CD14-positive monocyte (primary cell): ENCODE data around the gene SPAG9. TPM values are rescaled to one million over a fixed set of nuclear protein-coding genes. Genes with fewer than 3 reads are reported as not detected.

Experiments
- DNase-seq, 3 donors: peaks; one replicate each; pipeline ENCODE4 v3.0.0-alpha.2; 2011 to 2022
- H2AFZ ChIP-seq: 2 replicates; pipeline ENCODE4 v1.6.0; 2012; ENCODE audit warnings: mild to moderate bottlenecking, low read depth, low read length, inconsistent platforms; ENCODE audit not compliant: insufficient read depth, poor library complexity, severe bottlenecking
- H3K27ac ChIP-seq, 2 donors: 1 replicate in 1 of 2; 2 replicates in 1 of 2; pipeline ENCODE4 v1.5.1; 2012 to 2013; ENCODE audit warnings: low read length in 2 of 2, control low read depth in 1 of 2, inconsistent platforms in 1 of 2, low read depth in 1 of 2, mild to moderate bottlenecking in 1 of 2
- H3K27me3 ChIP-seq, 2 donors: one replicate each; pipeline versions ENCODE4 v1.6.0 to v1.6.1; 2011 to 2013; ENCODE audit warnings: low read length in 2 of 2; ENCODE audit not compliant: control insufficient read depth in 2 of 2, insufficient read depth in 2 of 2
- H3K36me3 ChIP-seq, 2 donors: replicated peaks in 1 of 2; 1 replicate in 1 of 2; 2 replicates in 1 of 2; pipeline versions ENCODE4 v1.5.1 to v1.6.1; 2012 to 2013; ENCODE audit warnings: low read length in 2 of 2, control low read depth in 1 of 2, inconsistent platforms in 1 of 2, mild to moderate bottlenecking in 1 of 2; ENCODE audit not compliant: insufficient read depth in 2 of 2, control insufficient read depth in 1 of 2
- H3K4me1 ChIP-seq, 2 donors: 1 replicate in 1 of 2; 2 replicates in 1 of 2; pipeline versions ENCODE4 v1.5.1 to v1.6.1; 2012 to 2013; ENCODE audit warnings: low read length in 2 of 2, control low read depth in 1 of 2, inconsistent platforms in 1 of 2, mild to moderate bottlenecking in 1 of 2, moderate library complexity in 1 of 2; ENCODE audit not compliant: insufficient read depth in 2 of 2, control insufficient read depth in 1 of 2
- H3K4me2 ChIP-seq: replicated peaks from 2 replicates; pipeline ENCODE3; 2012; ENCODE audit warnings: low read length, moderate library complexity, mild to moderate bottlenecking; ENCODE audit not compliant: poor library complexity, severe bottlenecking; ENCODE audit errors: extremely low read depth
- H3K4me3 ChIP-seq, 3 experiments: fragments of 200-600 bp in 1 of 3; sonication (generic) in 1 of 3; replicated peaks in 1 of 3; 1 replicate in 2 of 3; 2 replicates in 1 of 3; pipeline ENCODE4 v1.5.1; 2011 to 2013; ENCODE audit warnings: low read length in 3 of 3, mild to moderate bottlenecking in 3 of 3, control low read depth in 2 of 3, low read depth in 2 of 3, inconsistent platforms in 1 of 3, moderate library complexity in 1 of 3
- H3K79me2 ChIP-seq: 2 replicates; pipeline ENCODE4 v1.6.0; 2012; ENCODE audit warnings: mild to moderate bottlenecking, control low read depth, inconsistent platforms, low read length, moderate library complexity; ENCODE audit not compliant: insufficient read depth
- H3K9ac ChIP-seq: 2 replicates; pipeline ENCODE4 v1.6.0; 2017; ENCODE audit warnings: low read length, mild to moderate bottlenecking; ENCODE audit not compliant: insufficient read depth, poor library complexity, severe bottlenecking
- H3K9me3 ChIP-seq, 2 donors: replicated peaks in 1 of 2; 1 replicate in 1 of 2; 2 replicates in 1 of 2; pipeline versions ENCODE4 v1.5.1 to v1.6.1; 2012 to 2013; ENCODE audit warnings: low read length in 2 of 2, control low read depth in 1 of 2; ENCODE audit not compliant: control insufficient read depth in 1 of 2, insufficient read depth in 1 of 2
- H4K20me1 ChIP-seq: 2 replicates; pipeline ENCODE4 v1.6.0; 2012; ENCODE audit warnings: mild to moderate bottlenecking, low read length, control low read depth, moderate library complexity; ENCODE audit not compliant: insufficient read depth
- H3K27ac Mint-ChIP-seq, 7 donors: one replicate each; pipeline ENCODE4 v1.8.0; 2020; ENCODE audit warnings: mild to moderate bottlenecking in 7 of 7, mixed read lengths in 7 of 7, moderate library complexity in 6 of 7, inconsistent platforms in 2 of 7
- H3K27me3 Mint-ChIP-seq, 3 donors: one replicate each; pipeline ENCODE4 v1.8.0; 2021 to 2022; ENCODE audit warnings: low read depth in 3 of 3, mild to moderate bottlenecking in 3 of 3, mixed read lengths in 3 of 3, moderate library complexity in 3 of 3, inconsistent platforms in 1 of 3
- H3K36me3 Mint-ChIP-seq, 2 donors: one replicate each; pipeline ENCODE4 v1.8.0; 2020; ENCODE audit warnings: mixed read lengths in 2 of 2, inconsistent platforms in 1 of 2, mild to moderate bottlenecking in 1 of 2
- H3K4me1 Mint-ChIP-seq: one replicate; pipeline ENCODE4 v1.8.0; 2020; ENCODE audit warnings: mild to moderate bottlenecking, mixed read lengths
- H3K4me3 Mint-ChIP-seq, 2 donors: one replicate each; pipeline ENCODE4 v1.8.0; 2020; ENCODE audit warnings: mild to moderate bottlenecking in 2 of 2, mixed read lengths in 2 of 2, moderate library complexity in 1 of 2
- H3K9me3 Mint-ChIP-seq, 7 donors: one replicate each; pipeline ENCODE4 v1.8.0; 2020 to 2022; ENCODE audit warnings: mixed read lengths in 7 of 7, mild to moderate bottlenecking in 6 of 7, moderate library complexity in 6 of 7, inconsistent platforms in 2 of 7
- CTCF ChIP-seq: fragments of 200-600 bp; IDR thresholded peaks from one replicate; pipeline ENCODE4 v1.8.0; 2022; ENCODE audit warnings: antibody characterized with exemption, mild to moderate bottlenecking
- WGBS: methylation state at CpG from one replicate; pipeline ENCODE4 v1.1.5; 2013; ENCODE audit warnings: missing lambda C conversion rate; ENCODE audit not compliant: insufficient coverage; 5-methylcytosine and 5-hydroxymethylcytosine counted together
- intact Hi-C, 2 donors: fragments of 100-400 bp; cut with micrococcal nuclease; formaldehyde crosslinking; loops; one replicate each; pipeline versions ENCODE4 v1.15.0 to v1.15.1; 2023
- polyA plus RNA-seq, 3 donors: library from polyadenylated mRNA; depleted of rRNA in 1 of 3; unstranded in 2 of 3; stranded (reverse) in 1 of 3; fragments of 300-500 nt in 2 of 3; fragments of >200 nt in 1 of 3; fragmentation: Illumina TruSeq in 2 of 3; gene quantifications; 1 replicate in 2 of 3; 2 replicates in 1 of 3; pipeline ENCODE4 v1.2.3, GENCODE V29; 2012 to 2021

Gene SPAG9
- polyA plus RNA-seq, 3 donors, result 4.9 to 33.1 (median 8.5) TPM

- Histone ChIP-seq H3K9ac (no peak overlapping the region), H2AFZ (no peak overlapping the region), H3K4me3 (no peak overlapping the region), H3K4me2 (no peak overlapping the region), H3K4me1 (peaks cover 65 to 71% of the 10 kb centered on the region in 2 donors), H4K20me1 (no peaks in the 10 kb centered on the region), H3K79me2 (no peaks in the 10 kb centered on the region), H3K27me3 (no peaks in the 10 kb centered on the region), H3K9me3 (no peaks in the 10 kb centered on the region), H3K27ac (peak overlapping the region; percentile 37 to 58), H3K36me3 (no peaks in the 10 kb centered on the region)
- peak overlapping the region in 6 of 7 donors; percentile 84 to 96 (median 91) for H3K27ac Mint-ChIP-seq
- H3K27me3 Mint-ChIP-seq, result peaks cover 0 to 8% (median 1%) of the 10 kb centered on the region in 3 donors
- 100% methylated on average over 2 of the region's 4 CpGs for WGBS
- no peak overlapping the region for H3K4me3 Mint-ChIP-seq
- intact Hi-C loops, result no loop called here
- DNase-seq, result no peak
- no peak for TF ChIP-seq CTCF
- peaks cover 70% of the 10 kb centered on the region for H3K4me1 Mint-ChIP-seq
- peaks cover 0 to 7% (median 0%) of the 10 kb centered on the region in 7 donors for H3K9me3 Mint-ChIP-seq
- H3K36me3 Mint-ChIP-seq, result peaks cover 0 to 3% of the 10 kb centered on the region in 2 donors
These were observed 186.5 kb downstream of the SPAG9 start for GRCh38 chr17:50934161-50934560.

DNA sequence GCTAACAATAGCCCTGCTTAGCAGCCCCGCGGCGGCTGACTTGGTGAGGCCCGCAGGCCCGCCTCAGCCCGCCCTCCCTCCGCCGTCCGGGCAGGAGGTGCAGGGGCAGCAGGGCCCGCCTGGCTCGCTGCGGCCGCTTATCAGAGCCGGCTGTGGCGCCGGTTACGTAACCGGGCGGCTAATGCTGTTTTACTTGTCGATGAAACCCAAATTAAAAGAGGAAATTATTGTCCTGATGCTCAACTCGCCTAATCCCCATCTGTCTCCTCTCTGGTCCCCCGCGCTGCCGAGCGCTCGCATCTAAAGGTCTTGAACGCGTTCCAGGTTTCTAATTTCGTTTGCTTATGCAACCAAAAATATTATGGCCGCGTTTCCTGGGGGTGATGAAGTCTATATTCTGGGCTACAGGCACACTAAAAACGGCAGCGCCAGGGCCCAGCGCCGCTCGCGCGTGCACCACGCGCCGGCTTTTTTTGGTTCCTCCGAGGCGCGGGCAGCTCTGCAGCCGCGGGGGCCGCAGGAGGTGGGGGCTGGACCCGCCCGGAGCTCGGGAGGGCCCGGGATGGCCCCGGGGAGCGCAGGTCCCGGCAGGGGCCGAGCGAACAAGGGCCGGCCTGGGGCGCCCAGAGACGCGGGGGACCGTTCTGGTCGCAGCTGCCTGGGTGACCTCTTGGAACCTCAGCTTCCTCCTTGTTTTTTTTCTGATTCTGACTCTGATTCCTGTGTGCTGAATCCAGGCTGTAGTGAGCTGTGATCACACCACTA lies 189.3 kb downstream of the SPAG9 start:
- Histone ChIP-seq H3K4me1 (peaks cover 79 to 87% of the 10 kb centered on the region in 2 donors), H2AFZ (peak overlapping the region; percentile 81), H3K4me2 (peak overlapping the region; percentile 76), H3K79me2 (no peaks in the 10 kb centered on the region), H3K9ac (peak overlapping the region; percentile 64), H3K27me3 (no peaks in the 10 kb centered on the region), H4K20me1 (no peaks in the 10 kb centered on the region), H3K36me3 (no peaks in the 10 kb centered on the region), H3K4me3 (peak overlapping the region; percentile 13 to 67 (median 17)), H3K27ac (peak overlapping the region; percentile 76 to 86), H3K9me3 (no peaks in the 10 kb centered on the region)
- peak overlapping the region; percentile 91 to 97 (median 96) for H3K27ac Mint-ChIP-seq
- H3K36me3 Mint-ChIP-seq, result peaks cover 3 to 7% of the 10 kb centered on the region in 2 donors
- 0% methylated on average over 60 of the region's 62 CpGs for WGBS
- TF ChIP-seq CTCF, result no peak
- H3K9me3 Mint-ChIP-seq, result peaks cover 0 to 7% (median 0%) of the 10 kb centered on the region in 7 donors
- DNase-seq, result peak; percentile 74 to 83 (median 76)
- H3K4me1 Mint-ChIP-seq, result peaks cover 84% of the 10 kb centered on the region
- intact Hi-C loops, result loop anchor here in 1 of 2 donors (2.0 kb wide), 1 partner anchor 19 kb away; no protein-coding TSS in a partner anchor
- H3K27me3 Mint-ChIP-seq, result peaks cover 0 to 6% (median 3%) of the 10 kb centered on the region in 3 donors
- H3K4me3 Mint-ChIP-seq, result peak overlapping the region; percentile 70 to 87
